ENCODE measurements around the gene MAP3K2.
"Not testable (repeated sequence)": the region's sequence is repeated elsewhere in the genome, so short reads cannot be mapped to it uniquely, and the experiment has no call there.

Gene MAP3K2

GRCh38 chr2:127421871-127422558 is 34.2 kb upstream of the MAP3K2 start:
- no peak for DNase-seq (ENCODE audit: low read depth in 1 of 2, low spot score in 1 of 2)

GRCh38 chr2:127421116-127421800 is 33.5 kb upstream of the MAP3K2 start:
- DNase-seq (ENCODE audit: low read depth in 1 of 2, low spot score in 1 of 2), result no peak

- no peak for DNase-seq (ENCODE audit: low read depth in 1 of 2, low spot score in 1 of 2)
Observed at GRCh38 chr2:127420039-127420864, 32.5 kb upstream of the MAP3K2 start.

- DNase-seq (ENCODE audit: low read depth in 1 of 2, low spot score in 1 of 2), result no peak
Observed at GRCh38 chr2:127419448-127420038, 31.8 kb upstream of the MAP3K2 start.

GRCh38 chr2:127419112-127419430 is 31.3 kb upstream of the MAP3K2 start:
- no peak for DNase-seq (ENCODE audit: low read depth in 1 of 2, low spot score in 1 of 2)

- DNase-seq (ENCODE audit: low read depth in 1 of 2, low spot score in 1 of 2), result no peak
Observed at GRCh38 chr2:127418300-127419111, 30.7 kb upstream of the MAP3K2 start, which contains the start of gene PROC. Gene PROC (plus strand): TSS chr2:127418427. CDS start chr2:127419943, 1,516 bp downstream.

- no peak for DNase-seq (ENCODE audit: low read depth in 1 of 2, low spot score in 1 of 2)
Observed at GRCh38 chr2:127417406-127417805, 29.6 kb upstream of the MAP3K2 start.

GRCh38 chr2:127416506-127417001 is 28.8 kb upstream of the MAP3K2 start:
- DNase-seq (ENCODE audit: low read depth in 1 of 2, low spot score in 1 of 2), result no peak

GRCh38 chr2:127415593-127416505 is 28.1 kb upstream of the MAP3K2 start:
- peak; percentile 69 to 70 for DNase-seq (ENCODE audit: low read depth in 1 of 2, low spot score in 1 of 2)

GRCh38 chr2:127414638-127415592 is 27.1 kb upstream of the MAP3K2 start:
- no peak for DNase-seq (ENCODE audit: low read depth in 1 of 2, low spot score in 1 of 2)

- no peak for DNase-seq (ENCODE audit: low read depth in 1 of 2, low spot score in 1 of 2)
Observed at GRCh38 chr2:127413782-127414637, 26.2 kb upstream of the MAP3K2 start.

- DNase-seq (ENCODE audit: low read depth in 1 of 2, low spot score in 1 of 2), result no peak
Observed at GRCh38 chr2:127413200-127413599, 25.4 kb upstream of the MAP3K2 start.

GRCh38 chr2:127411653-127412369 is 24.0 kb upstream of the MAP3K2 start:
- no peak for DNase-seq (ENCODE audit: low read depth in 1 of 2, low spot score in 1 of 2)

- DNase-seq (ENCODE audit: low read depth in 1 of 2, low spot score in 1 of 2), result no peak
Observed at GRCh38 chr2:127410871-127411652, 23.3 kb upstream of the MAP3K2 start.

GRCh38 chr2:127409716-127410115 is 21.9 kb upstream of the MAP3K2 start:
- not testable (repeated sequence) for DNase-seq (ENCODE audit: low read depth in 1 of 2, low spot score in 1 of 2)

GRCh38 chr2:127408807-127409099 is 21.0 kb upstream of the MAP3K2 start:
- no peak for DNase-seq (ENCODE audit: low read depth in 1 of 2, low spot score in 1 of 2)
